Measurements from ENCODE around the gene PMFBP1.

The PMFBP1 gene

DNA sequence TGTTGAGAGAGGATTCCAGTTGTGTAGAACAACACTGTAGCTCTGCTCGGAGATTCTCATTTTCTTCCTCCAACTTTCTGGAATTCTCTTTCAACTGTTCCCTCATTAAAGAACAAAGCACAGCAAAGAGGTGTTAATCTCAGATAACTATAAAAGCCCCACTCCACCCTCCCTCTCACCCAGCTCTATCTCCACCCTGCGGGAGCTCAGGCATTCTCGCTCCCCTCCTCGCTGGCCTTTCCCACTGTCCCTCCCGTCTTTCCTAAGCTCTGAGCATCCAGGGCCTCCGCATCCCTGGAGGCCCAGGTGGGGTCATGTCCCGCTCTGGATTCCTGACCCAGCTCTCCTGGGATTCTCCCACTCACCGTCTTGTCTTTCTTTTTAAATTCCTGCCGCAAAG lies 43.3 kb downstream of the PMFBP1 start:
- no peaks in the 10 kb centered on the region for H3K27me3 Mint-ChIP-seq
- H3K27ac Mint-ChIP-seq, result no peak overlapping the region
- H3K36me3 Mint-ChIP-seq (ENCODE audit: low read depth), result no peaks in the 10 kb centered on the region
- ATAC-seq (no peak), DNase-seq (no peak)
- H3K4me3 Mint-ChIP-seq, result no peak overlapping the region
- H3K9me3 Mint-ChIP-seq, result no peaks in the 10 kb centered on the region
- H3K4me1 Mint-ChIP-seq, result no peaks in the 10 kb centered on the region

DNA sequence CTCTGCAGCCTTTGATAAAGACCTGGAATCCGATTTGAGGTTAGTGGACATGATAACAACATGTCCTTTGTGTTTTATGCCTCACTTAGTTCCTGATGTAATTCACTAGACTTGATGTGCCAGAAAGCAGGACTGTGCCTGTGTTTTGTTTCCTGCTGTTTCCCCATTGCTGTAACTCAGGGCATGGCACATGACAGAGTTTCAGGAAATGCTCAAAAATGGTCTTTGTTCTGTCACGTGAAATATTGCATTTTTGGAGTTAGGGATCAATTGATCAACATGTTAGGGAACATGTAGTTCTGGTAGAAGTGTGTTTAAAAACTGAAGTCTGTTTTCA lies 45.6 kb downstream of the PMFBP1 start:
- H3K27me3 Mint-ChIP-seq, result no peaks in the 10 kb centered on the region
- no peaks in the 10 kb centered on the region for H3K4me1 Mint-ChIP-seq
- no peaks in the 10 kb centered on the region for H3K36me3 Mint-ChIP-seq (ENCODE audit: low read depth)
- no peak overlapping the region for H3K4me3 Mint-ChIP-seq
- DNase-seq, result no peak
- no peak overlapping the region for H3K27ac Mint-ChIP-seq
- no peak for ATAC-seq
- no peaks in the 10 kb centered on the region for H3K9me3 Mint-ChIP-seq

DNA sequence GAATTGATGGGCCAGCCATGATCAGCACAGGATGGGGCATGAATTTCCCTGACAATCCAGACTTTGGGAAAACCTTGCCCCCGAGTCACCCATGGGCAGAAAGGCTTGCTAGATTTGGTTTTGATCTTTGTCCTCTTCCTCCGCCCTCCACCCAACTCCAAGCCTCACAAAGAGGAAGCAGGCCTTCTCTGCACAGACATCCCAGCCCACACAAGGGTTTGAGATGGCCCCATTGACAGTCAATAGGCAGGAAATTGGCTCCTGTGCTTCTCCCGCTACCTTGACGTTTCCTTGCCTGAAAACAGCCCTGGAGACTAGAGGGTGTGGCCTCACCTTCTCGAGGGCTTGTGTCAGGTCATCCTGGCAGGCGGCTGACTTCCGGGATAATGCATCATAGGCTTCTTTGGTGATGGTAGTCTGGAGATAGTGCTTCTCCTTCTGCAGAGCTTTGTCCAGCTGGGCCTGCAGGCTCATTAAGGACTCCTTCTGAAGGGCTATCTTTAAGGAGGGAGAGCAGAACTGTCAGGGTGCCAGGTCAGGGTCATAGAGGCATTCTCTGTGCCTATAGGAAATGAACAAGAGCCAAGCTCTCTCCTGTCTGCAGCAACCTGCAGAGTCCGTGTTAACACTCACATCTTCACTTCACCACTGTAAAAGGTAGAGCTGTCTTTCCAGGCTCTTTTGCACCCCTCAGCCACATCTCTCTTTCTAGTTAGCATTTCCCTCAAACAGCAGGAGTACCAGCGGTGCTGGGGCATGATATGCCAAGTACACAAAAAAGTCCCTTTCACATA lies 46.1 kb downstream of the PMFBP1 start:
- Mint-ChIP-seq H3K4me3 (no peak overlapping the region), H3K4me1 (no peaks in the 10 kb centered on the region)

DNA sequence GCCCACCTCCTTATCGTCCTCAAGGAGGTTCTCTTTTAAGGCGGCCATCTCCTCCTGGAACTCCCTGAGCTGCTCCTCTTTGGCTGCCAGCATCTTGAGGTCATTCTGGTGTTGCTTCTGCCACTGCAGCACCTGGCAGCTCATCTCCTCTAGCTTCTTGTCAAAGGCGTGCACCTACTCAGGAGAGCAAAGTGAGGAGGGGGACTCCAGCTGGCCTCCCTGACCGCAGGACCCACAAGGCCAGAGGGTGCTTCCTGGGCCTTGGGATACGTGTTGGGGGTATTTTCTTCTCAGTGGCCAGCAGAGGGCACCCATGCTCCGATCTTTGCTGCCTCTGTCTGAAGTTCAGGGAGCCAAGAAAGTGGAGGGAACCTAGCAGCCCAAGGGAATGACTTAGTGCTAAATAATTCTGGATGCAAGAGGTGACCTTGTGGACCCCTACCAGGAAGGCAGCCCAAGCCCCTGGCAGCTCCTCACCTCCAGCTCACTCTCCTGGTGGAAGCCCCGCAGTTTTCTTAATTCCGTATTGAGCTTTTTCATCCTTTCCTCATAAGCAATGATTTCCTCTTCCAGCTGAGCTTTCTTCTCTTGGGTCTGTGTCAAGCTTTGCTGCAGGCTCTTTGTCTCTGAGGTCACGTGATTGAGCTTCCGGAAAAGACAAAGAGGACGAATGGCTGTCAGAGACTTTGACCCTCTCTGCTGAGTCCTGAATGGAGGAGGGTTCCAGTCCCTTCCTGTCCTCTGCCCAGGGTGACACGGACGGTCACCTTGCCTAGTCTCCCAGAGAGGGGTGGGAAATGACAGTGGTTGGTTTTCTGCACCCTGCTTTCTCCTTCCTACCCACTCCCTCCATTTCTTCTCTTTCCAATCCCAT lies 47.0 kb downstream of the PMFBP1 start:
- Mint-ChIP-seq H3K4me3 (no peak overlapping the region), H3K27me3 (no peaks in the 10 kb centered on the region), H3K4me1 (no peaks in the 10 kb centered on the region), H3K9me3 (no peaks in the 10 kb centered on the region), H3K36me3 (ENCODE audit: low read depth) (no peaks in the 10 kb centered on the region), H3K27ac (no peak overlapping the region)
- peak; percentile 68 for DNase-seq
- ATAC-seq, result peak; percentile 57

More for the DNA sequence above, 46.1 kb downstream of the PMFBP1 start:
- Mint-ChIP-seq H3K27me3 (no peaks in the 10 kb centered on the region), H3K36me3 (ENCODE audit: low read depth) (no peaks in the 10 kb centered on the region), H3K9me3 (no peaks in the 10 kb centered on the region), H3K27ac (no peak overlapping the region)
- no peak for ATAC-seq
- no peak for DNase-seq

DNA sequence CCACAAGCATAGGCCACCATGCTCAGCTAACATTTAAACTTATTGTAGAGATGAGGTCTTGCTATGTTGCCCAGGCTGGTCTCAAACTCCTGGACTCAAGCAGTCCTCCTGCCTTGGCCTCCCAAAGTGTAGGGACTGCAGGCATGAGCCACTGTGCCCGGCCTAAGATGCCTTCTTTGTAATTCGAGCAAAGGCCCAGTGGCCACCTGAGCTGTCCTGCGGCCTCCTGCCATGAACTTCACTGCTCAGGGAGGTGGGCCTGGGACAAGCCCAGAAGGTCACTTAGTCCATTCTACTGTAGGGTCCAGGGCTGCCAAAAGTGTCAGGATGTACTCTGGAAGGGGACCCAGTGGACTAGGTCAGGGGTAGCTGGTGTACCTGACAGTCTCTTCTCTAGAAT lies 47.8 kb downstream of the PMFBP1 start:
- no peak for ATAC-seq
- H3K27ac Mint-ChIP-seq, result no peak overlapping the region

DNA sequence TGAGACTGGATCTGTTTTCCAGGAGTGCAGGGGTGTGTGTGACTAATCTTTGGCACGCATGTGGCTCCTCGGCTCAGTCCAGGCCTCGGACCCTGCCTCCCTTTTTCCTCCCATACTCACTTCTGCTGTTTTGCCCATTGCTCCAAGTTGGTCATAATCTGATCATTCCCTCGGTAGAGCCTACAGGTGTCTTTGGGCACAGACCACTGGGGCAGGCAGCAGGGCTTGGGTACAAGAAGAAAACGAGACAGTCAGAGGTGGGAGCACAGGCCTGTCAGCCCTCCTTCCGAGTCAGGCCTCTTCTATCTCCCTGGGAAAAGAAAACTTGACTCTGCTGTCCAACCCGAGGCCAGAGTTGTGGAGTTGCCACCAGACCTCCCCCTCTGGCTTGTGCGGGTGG lies 48.5 kb downstream of the PMFBP1 start:
- Mint-ChIP-seq H3K36me3 (ENCODE audit: low read depth) (no peaks in the 10 kb centered on the region), H3K4me1 (no peaks in the 10 kb centered on the region), H3K4me3 (no peak overlapping the region), H3K9me3 (no peaks in the 10 kb centered on the region), H3K27ac (no peak overlapping the region), H3K27me3 (no peaks in the 10 kb centered on the region)
- no peak for ATAC-seq
- no peak for DNase-seq

More for the DNA sequence above, 47.8 kb downstream of the PMFBP1 start:
- Mint-ChIP-seq H3K27me3 (no peaks in the 10 kb centered on the region), H3K4me3 (no peak overlapping the region), H3K4me1 (no peaks in the 10 kb centered on the region), H3K9me3 (no peaks in the 10 kb centered on the region), H3K36me3 (ENCODE audit: low read depth) (no peaks in the 10 kb centered on the region)
- DNase-seq, result no peak

DNA sequence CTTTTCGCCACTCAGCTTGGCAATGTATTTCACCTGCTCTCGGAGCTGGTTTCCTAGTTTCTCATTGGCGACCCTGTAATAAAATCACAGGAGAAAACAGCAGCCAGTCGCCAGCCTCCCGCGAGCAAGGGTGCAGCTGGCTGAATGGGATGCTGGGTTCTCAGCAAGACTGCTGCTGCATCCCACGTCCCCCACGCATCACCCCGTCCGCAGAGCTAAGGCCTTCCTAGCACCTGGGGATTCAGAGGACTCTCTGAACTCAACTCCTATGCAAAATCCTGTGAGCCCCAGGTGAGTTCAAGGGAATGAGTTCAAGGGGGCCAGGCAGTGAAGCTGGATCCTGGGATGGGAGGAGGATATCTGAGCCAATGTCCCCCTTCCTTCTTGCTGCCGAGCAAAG lies 49.0 kb downstream of the PMFBP1 start:
- Mint-ChIP-seq H3K36me3 (ENCODE audit: low read depth) (no peaks in the 10 kb centered on the region), H3K4me3 (no peak overlapping the region), H3K9me3 (no peaks in the 10 kb centered on the region), H3K27ac (no peak overlapping the region), H3K27me3 (no peaks in the 10 kb centered on the region), H3K4me1 (no peaks in the 10 kb centered on the region)
- ATAC-seq (no peak), DNase-seq (no peak)

DNA sequence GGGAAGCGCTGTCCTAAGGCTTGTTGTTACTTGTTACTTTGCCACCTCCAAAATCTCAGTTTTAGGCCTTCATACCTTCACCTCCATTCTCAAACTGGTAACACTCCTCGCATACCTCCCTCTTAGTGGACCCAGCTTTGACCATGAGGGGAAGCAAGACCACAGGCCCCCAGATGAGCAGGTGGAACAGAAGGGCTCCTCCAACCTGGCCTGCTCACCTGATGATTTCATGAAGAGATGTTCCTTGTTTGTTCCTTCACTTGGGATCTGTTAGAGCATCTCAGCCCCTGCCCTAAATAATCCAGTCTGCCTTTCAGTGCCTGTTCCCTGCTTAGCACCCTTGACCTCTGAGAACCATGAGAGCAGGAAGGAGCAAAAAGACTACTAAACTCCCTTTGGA lies 49.6 kb downstream of the PMFBP1 start:
- no peaks in the 10 kb centered on the region for H3K27me3 Mint-ChIP-seq

DNA sequence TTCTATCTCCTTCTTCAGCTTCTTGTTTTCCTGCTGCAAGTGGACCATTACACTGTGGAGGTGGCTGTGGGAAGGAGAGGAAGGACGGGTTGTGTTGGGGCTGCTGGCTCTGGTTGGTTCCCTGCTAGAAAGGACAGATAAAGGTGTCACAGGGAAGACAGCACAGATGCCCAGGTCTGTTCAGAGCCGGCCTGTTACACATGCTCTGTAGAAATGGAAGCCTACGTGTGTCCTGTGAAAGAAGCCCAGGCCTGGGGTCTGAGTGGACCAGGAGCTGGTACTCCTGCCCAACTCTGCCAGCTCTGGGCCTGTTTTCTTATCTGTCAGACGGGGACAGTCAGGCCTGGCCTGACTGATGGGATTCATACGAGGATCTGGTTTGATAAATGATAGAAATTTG lies 51.9 kb downstream of the PMFBP1 start:
- no peaks in the 10 kb centered on the region for H3K27me3 Mint-ChIP-seq
- no peaks in the 10 kb centered on the region for H3K4me1 Mint-ChIP-seq
- no peak overlapping the region for H3K27ac Mint-ChIP-seq
- DNase-seq (no peak), ATAC-seq (no peak)
- no peaks in the 10 kb centered on the region for H3K9me3 Mint-ChIP-seq
- no peaks in the 10 kb centered on the region for H3K36me3 Mint-ChIP-seq (ENCODE audit: low read depth)
- no peak overlapping the region for H3K4me3 Mint-ChIP-seq

More for the DNA sequence above, 49.6 kb downstream of the PMFBP1 start:
- no peak overlapping the region for H3K27ac Mint-ChIP-seq
- ATAC-seq (no peak), DNase-seq (no peak)
- H3K9me3 Mint-ChIP-seq, result no peaks in the 10 kb centered on the region
- H3K36me3 Mint-ChIP-seq (ENCODE audit: low read depth), result no peaks in the 10 kb centered on the region
- no peaks in the 10 kb centered on the region for H3K4me1 Mint-ChIP-seq
- H3K4me3 Mint-ChIP-seq, result no peak overlapping the region

DNA sequence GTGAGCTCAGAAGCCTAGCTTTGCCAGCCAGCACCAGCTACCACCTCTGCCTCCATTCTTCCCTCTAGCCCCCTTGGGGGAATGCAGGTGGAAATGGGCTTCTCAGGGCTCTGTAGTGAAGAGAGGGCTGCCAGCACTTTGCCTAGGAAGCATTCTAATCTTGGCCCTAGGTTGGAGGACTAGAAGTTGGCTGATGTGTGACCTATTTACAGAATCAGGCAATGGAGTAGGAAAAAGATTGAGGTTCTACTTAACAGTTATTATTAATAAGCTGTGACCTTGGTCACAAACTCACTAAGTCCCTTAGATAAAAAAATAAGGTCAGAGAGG lies 58.4 kb downstream of the PMFBP1 start:
- Mint-ChIP-seq H3K9me3 (no peaks in the 10 kb centered on the region), H3K27me3 (no peaks in the 10 kb centered on the region), H3K36me3 (ENCODE audit: low read depth) (peaks cover 28% of the 10 kb centered on the region), H3K4me1 (no peaks in the 10 kb centered on the region), H3K4me3 (no peak overlapping the region), H3K27ac (no peak overlapping the region)
- DNase-seq (no peak), ATAC-seq (no peak)

DNA sequence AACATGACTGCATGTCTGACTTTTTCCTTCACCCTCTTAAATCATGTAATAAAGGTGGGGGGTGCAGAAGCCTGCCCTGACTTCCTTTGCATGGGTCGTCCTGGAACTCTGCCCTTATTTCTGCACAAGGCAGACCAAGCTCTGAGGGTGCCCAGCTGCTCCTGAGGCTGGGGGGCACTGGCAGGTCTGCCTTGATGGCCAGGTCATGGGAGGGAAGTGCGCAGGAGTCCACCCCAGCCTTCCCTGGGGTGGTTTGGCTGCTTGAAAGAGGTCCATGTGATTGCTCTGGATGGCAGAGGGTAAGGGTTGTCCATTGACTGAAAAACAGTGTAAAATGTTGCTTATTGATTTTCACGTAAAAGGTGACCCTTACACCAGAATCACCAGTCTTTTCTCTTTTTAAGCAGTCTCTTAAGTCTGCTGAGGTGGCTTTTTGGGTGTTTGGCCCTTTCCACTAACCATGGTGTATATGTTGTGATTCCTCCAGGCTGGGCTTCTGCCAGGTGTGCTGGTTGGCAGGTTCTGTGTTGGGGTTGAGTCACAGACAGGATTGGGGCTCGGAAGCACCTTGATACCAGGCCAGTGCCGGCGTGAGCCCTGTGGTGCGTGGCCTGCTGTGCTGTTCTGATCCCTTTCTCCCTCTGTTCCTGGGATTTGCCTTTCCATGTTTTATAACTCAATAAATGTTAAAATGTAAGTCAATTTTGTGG lies 58.9 kb downstream of the PMFBP1 start:
- ATAC-seq (no peak), DNase-seq (no peak)
- H3K27me3 Mint-ChIP-seq, result no peaks in the 10 kb centered on the region
- H3K4me3 Mint-ChIP-seq, result no peak overlapping the region
- no peak overlapping the region for H3K27ac Mint-ChIP-seq
- peaks cover 28% of the 10 kb centered on the region for H3K36me3 Mint-ChIP-seq (ENCODE audit: low read depth)
- no peaks in the 10 kb centered on the region for H3K4me1 Mint-ChIP-seq
- H3K9me3 Mint-ChIP-seq, result no peaks in the 10 kb centered on the region

DNA sequence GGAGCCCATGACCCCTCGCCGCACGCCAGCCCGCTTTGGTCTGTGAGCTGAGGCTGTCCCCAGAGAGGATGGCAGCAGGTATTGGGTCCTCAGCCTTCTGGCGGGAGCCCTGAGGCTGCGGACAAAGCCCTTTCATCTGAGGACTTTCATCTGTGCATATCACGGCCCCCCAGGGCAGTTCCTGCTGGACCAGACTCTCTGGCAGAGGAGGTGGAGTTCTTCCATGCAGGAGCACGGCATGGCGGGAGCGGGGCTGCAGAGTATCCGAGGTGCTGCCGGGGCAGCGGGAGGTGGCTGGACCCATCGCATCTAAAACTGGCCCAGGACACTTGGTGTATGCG lies 59.5 kb downstream of the PMFBP1 start:
- Mint-ChIP-seq H3K9me3 (no peaks in the 10 kb centered on the region), H3K4me3 (no peak overlapping the region), H3K36me3 (ENCODE audit: low read depth) (peaks cover 32% of the 10 kb centered on the region)

DNA sequence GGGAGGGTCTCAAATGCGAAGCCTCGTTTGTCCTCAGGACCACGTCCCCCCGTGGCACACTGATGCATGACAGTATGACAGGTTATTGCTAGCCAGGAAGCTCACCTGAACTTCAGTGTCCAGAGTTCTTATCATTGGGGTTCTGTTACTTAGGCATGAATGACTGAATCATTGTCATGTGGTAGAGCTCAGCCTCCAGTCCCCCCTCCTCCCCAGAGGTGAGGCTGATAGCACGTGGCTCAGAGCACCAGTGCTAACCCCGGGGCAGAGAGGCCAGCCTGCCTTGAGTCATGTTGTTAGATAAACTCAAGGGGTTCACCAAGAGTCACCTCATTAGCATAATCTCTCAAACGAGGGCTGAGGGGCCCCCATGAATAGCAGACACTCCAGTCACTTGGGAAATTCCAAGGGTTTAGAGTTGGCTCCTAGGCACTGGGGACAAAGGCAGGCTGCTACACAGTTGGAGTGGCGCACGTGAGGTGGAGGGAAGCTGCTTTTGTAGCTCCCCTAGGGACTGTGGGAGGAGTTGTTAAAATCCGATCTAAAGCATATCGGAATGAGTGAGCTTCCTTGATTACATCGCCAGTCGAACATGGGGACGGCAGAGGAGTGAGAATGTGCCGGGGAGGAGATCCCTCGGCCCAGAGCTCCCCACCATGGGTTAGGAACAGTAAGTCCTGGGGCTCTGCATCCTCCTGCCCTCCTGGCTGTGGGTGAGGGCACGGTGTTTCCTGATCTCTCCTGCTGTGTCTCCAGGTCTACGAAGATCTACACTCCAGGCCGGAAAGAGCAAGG lies 60.1 kb downstream of the PMFBP1 start:
- H3K27me3 Mint-ChIP-seq, result no peaks in the 10 kb centered on the region
- no peak overlapping the region for H3K27ac Mint-ChIP-seq
- H3K9me3 Mint-ChIP-seq, result no peaks in the 10 kb centered on the region
- no peak for ATAC-seq
- H3K4me3 Mint-ChIP-seq, result no peak overlapping the region
- H3K36me3 Mint-ChIP-seq (ENCODE audit: low read depth), result peaks cover 36% of the 10 kb centered on the region
- DNase-seq, result no peak
- no peaks in the 10 kb centered on the region for H3K4me1 Mint-ChIP-seq

More for the DNA sequence above, 59.5 kb downstream of the PMFBP1 start:
- H3K27me3 Mint-ChIP-seq, result no peaks in the 10 kb centered on the region
- no peaks in the 10 kb centered on the region for H3K4me1 Mint-ChIP-seq
- ATAC-seq (no peak), DNase-seq (no peak)
- H3K27ac Mint-ChIP-seq, result no peak overlapping the region

Measured in activated naive CD8-positive, alpha-beta T cell treated with anti-CD3 and anti-CD28 coated beads, Interleukin-2, amount 50 U/mL, for 24 hours (primary cell).